GM21367 (cell line): ENCODE measurements around the gene SPINK5.

ENCODE experiments used
- ATAC-seq: cut with Tn5 transposase; IDR thresholded peaks from one replicate; pipeline ENCODE4 v1.9.1; 2021; ENCODE audit not compliant: unreplicated experiment

The SPINK5 gene

GRCh38 chr5:148172377-148172776 is 108.6 kb downstream of the SPINK5 start:
- ATAC-seq = no peak

- no peak for ATAC-seq
These were observed 112.7 kb downstream of the SPINK5 start for GRCh38 chr5:148176480-148176879.

GRCh38 chr5:148177207-148177606 is 113.4 kb downstream of the SPINK5 start:
- no peak for ATAC-seq

- ATAC-seq = peak; percentile 84
These were observed 115.5 kb downstream of the SPINK5 start for GRCh38 chr5:148179234-148179824.

- ATAC-seq = peak; percentile 74
These were observed 122.6 kb downstream of the SPINK5 start for GRCh38 chr5:148186248-148187003.
